Astrocyte of the cerebellum (primary cell): ENCODE measurements around the gene NEBL.

ENCODE experiments used
- DNase-seq: peaks from one replicate; pipeline ENCODE4 v3.0.0-alpha.2; 2011; ENCODE audit warnings: low read depth
- H3K4me3 ChIP-seq: 2 replicates; pipeline ENCODE4 v1.5.1; 2011; ENCODE audit warnings: mild to moderate bottlenecking, low read depth, low read length, moderate library complexity
- CTCF ChIP-seq: IDR thresholded peaks from 2 replicates; pipeline ENCODE4 v1.5.1; 2012; ENCODE audit warnings: low read length, low read depth, moderate library complexity, mild to moderate bottlenecking; ENCODE audit errors: missing control alignments
- in situ Hi-C: cut with HindIII; loops from 2 replicates; pipeline ENCODE4 v1.10.0; 2017; ENCODE audit warnings: low sequenced_read_pairs

NEBL gene

GRCh38 chr10:20935301-20935700 is 38.2 kb upstream of the NEBL start:
- in situ Hi-C loops: no loop called here
- DNase-seq: no peak
- no peak overlapping the region for H3K4me3 ChIP-seq
- no peak for TF ChIP-seq CTCF

GRCh38 chr10:20933705-20934104 is 36.6 kb upstream of the NEBL start:
- TF ChIP-seq CTCF: no peak
- in situ Hi-C loops: no loop called here
- no peak overlapping the region for H3K4me3 ChIP-seq
- DNase-seq: no peak

- in situ Hi-C loops: no loop called here
- H3K4me3 ChIP-seq: no peak overlapping the region
- DNase-seq: no peak
- no peak for TF ChIP-seq CTCF
Observed at GRCh38 chr10:20932606-20933126, 35.6 kb upstream of the NEBL start.

GRCh38 chr10:20931156-20931795 is 34.2 kb upstream of the NEBL start:
- TF ChIP-seq CTCF: no peak
- no peak overlapping the region for H3K4me3 ChIP-seq
- DNase-seq: no peak
- in situ Hi-C loops: no loop called here

GRCh38 chr10:20927456-20927855 is 30.3 kb upstream of the NEBL start:
- TF ChIP-seq CTCF: no peak
- DNase-seq: no peak
- no peak overlapping the region for H3K4me3 ChIP-seq
- in situ Hi-C loops: no loop called here

DNA sequence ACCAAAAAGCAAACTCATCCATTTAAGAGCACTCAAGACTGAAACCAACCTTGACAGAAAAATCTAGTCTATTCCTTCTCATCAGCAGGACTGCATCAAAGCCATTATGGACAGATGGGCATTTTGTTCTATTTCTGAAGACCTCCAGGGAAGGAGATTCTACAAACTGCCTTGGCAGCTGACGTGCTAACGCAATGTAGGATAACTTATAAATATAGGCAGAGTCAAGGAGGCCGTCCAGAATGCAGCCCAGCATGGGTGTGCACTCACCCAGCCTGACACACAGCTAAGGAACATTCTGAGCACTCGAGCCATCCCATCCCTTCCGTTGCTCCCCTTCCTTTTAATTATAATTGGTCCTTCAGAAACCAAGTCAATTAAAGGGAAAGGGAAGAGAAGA is 25.3 kb upstream of the NEBL start:
- TF ChIP-seq CTCF: no peak
- no peak for DNase-seq
- in situ Hi-C loops: no loop called here
- no peak overlapping the region for H3K4me3 ChIP-seq
